Keratinocyte (primary cell): ENCODE data around the gene ANKRD40. TPM values are rescaled to one million over a fixed set of nuclear protein-coding genes. Genes with fewer than 3 reads are reported as not detected.

ENCODE experiments used
- DNase-seq: peaks from one replicate; pipeline ENCODE4 v3.0.0-alpha.2; 2011; ENCODE audit warnings: low read depth, missing footprints, low spot score
- FAIRE-seq: peaks from 2 replicates; lab custom pipeline; 2011; peaks lifted over from hg19 to GRCh38; lab: Jason Lieb, UNC
- H2AFZ ChIP-seq: 2 replicates; pipeline ENCODE4 v1.6.0; 2012; ENCODE audit warnings: low read length, control low read depth, inconsistent platforms; ENCODE audit not compliant: control insufficient read depth
- H3K27ac ChIP-seq: 2 replicates; pipeline ENCODE4 v1.5.1; 2011; ENCODE audit warnings: low read length; ENCODE audit not compliant: control insufficient read depth, insufficient read depth
- H3K27me3 ChIP-seq: 3 replicates; pipeline ENCODE4 v1.6.0; 2011; ENCODE audit warnings: low read length; ENCODE audit not compliant: control insufficient read depth, insufficient read depth; ENCODE audit errors: extremely low read depth
- H3K36me3 ChIP-seq, 2 experiments: 2 replicates in 1 of 2; 3 replicates in 1 of 2; pipeline ENCODE4 v1.5.1; 2011; ENCODE audit warnings: low read length in 2 of 2, mild to moderate bottlenecking in 1 of 2; ENCODE audit not compliant: control insufficient read depth in 2 of 2, insufficient read depth in 2 of 2; ENCODE audit errors: extremely low read depth in 1 of 2
- H3K4me1 ChIP-seq: 3 replicates; pipeline ENCODE4 v1.5.1; 2011; ENCODE audit warnings: low read length; ENCODE audit not compliant: control insufficient read depth, insufficient read depth; ENCODE audit errors: extremely low read depth
- H3K4me2 ChIP-seq: 3 replicates; pipeline ENCODE4 v1.6.0; 2011; ENCODE audit warnings: low read depth, low read length; ENCODE audit not compliant: control insufficient read depth, insufficient read depth; ENCODE audit errors: extremely low read depth
- H3K4me3 ChIP-seq, 3 experiments: fragments of 200-600 bp in 1 of 3; sonication (generic) in 1 of 3; 2 replicates in 2 of 3; 3 replicates in 1 of 3; pipeline ENCODE4 v1.5.1; 2011 to 2016; ENCODE audit warnings: low read length in 3 of 3, mild to moderate bottlenecking in 3 of 3, control low read depth in 2 of 3, inconsistent platforms in 1 of 3, low read depth in 1 of 3, mixed read lengths in 1 of 3, mixed run types in 1 of 3, moderate library complexity in 1 of 3; ENCODE audit not compliant: control insufficient read depth in 2 of 3, insufficient read depth in 2 of 3; ENCODE audit errors: extremely low read depth in 1 of 3
- H3K79me2 ChIP-seq: 2 replicates; pipeline ENCODE4 v1.6.0; 2012; ENCODE audit warnings: low read length; ENCODE audit not compliant: control insufficient read depth, insufficient read depth
- H3K9ac ChIP-seq: 3 replicates; pipeline ENCODE4 v1.6.0; 2011; ENCODE audit warnings: low read length; ENCODE audit not compliant: control insufficient read depth, insufficient read depth; ENCODE audit errors: extremely low read depth
- H3K9me1 ChIP-seq: 3 replicates; pipeline ENCODE4 v1.6.0; 2011; ENCODE audit warnings: low read length; ENCODE audit not compliant: control insufficient read depth, insufficient read depth; ENCODE audit errors: extremely low read depth
- H3K9me3 ChIP-seq: 2 replicates; pipeline ENCODE4 v1.5.1; 2012; ENCODE audit warnings: low read depth, low read length; ENCODE audit not compliant: control insufficient read depth
- H4K20me1 ChIP-seq: 3 replicates; pipeline ENCODE4 v1.6.0; 2011; ENCODE audit warnings: low read length; ENCODE audit not compliant: control insufficient read depth, insufficient read depth; ENCODE audit errors: extremely low read depth
- EZH2 ChIP-seq: IDR thresholded peaks from one replicate; pipeline ENCODE4 v1.6.1; 2012; ENCODE audit warnings: inconsistent platforms, mild to moderate bottlenecking, low read length, moderate library complexity
- dilution Hi-C: fragments of 300-500 bp; cut with MboI; formaldehyde crosslinking; loops from one replicate; pipeline ENCODE4 v1.7.0; 2020; ENCODE audit warnings: low sequenced_read_pairs; ENCODE audit not compliant: extremely low pct_ligation_motif_present
- polyA minus RNA-seq, 3 experiments: library from RNA; depleted of rRNA, polyadenylated mRNA; stranded (reverse); fragments of >200 nt; gene quantifications; 1 replicate in 1 of 3; 2 replicates in 1 of 3; 3 replicates in 1 of 3; pipeline ENCODE4 v1.2.3, GENCODE V29; 2011
- polyA plus RNA-seq, 5 experiments: library from polyadenylated mRNA; depleted of rRNA in 3 of 5; stranded (reverse) in 3 of 5; stranded (forward) in 1 of 5; unstranded in 1 of 5; fragments of >200 nt; gene quantifications; 1 replicate in 1 of 5; 2 replicates in 3 of 5; 3 replicates in 1 of 5; pipeline versions ENCODE4 v1.2.1 to v1.2.3, GENCODE V29; 2011 to 2012; ENCODE audit warnings: missing spikeins in 2 of 5, low read depth in 1 of 5, low replicate concordance in 1 of 5
- TF ChIP-seq, protein P1 (sequence below), 3 experiments: IDR thresholded peaks in 1 of 3; conservative IDR thresholded peaks in 1 of 3; optimal IDR thresholded peaks in 1 of 3; 2 replicates in 2 of 3; 3 replicates in 1 of 3; pipeline versions ENCODE3 to v1.5.1; 2011; ENCODE audit warnings: low read length in 3 of 3, mild to moderate bottlenecking in 3 of 3, moderate library complexity in 2 of 3, control low read depth in 1 of 3, inconsistent platforms in 1 of 3; ENCODE audit not compliant: insufficient read depth in 2 of 3; ENCODE audit errors: extremely low read depth in 1 of 3

The ANKRD40 gene, protein sequence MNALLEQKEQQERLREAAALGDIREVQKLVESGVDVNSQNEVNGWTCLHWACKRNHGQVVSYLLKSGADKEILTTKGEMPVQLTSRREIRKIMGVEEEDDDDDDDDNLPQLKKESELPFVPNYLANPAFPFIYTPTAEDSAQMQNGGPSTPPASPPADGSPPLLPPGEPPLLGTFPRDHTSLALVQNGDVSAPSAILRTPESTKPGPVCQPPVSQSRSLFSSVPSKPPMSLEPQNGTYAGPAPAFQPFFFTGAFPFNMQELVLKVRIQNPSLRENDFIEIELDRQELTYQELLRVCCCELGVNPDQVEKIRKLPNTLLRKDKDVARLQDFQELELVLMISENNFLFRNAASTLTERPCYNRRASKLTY
- polyA plus RNA-seq, result 19.3 to 39.8 TPM (median 32.7 TPM) in 3 replicates
- polyA plus RNA-seq (2011; ENCODE audit: low read depth), result 5.4 TPM
- 22.2 and 33.6 TPM in 2 replicates for polyA plus RNA-seq (2011; cell fraction: cytosol; rRNA removed)
- 31.0 and 36.9 TPM in 2 replicates for polyA plus RNA-seq (2011; cell fraction: nucleus; rRNA removed)
- 13.4 and 22.8 TPM in 2 replicates for polyA plus RNA-seq (2012; ENCODE audit: low replicate concordance)
- 16.5 to 30.1 TPM (median 20.5 TPM) in 3 replicates for polyA minus RNA-seq
- 21.7 TPM for polyA minus RNA-seq (2011; cell fraction: cytosol; rRNA and poly(A)+ RNA removed)
- polyA minus RNA-seq (2011; cell fraction: nucleus; rRNA and poly(A)+ RNA removed), result 11.2 and 20.5 TPM in 2 replicates

DNA sequence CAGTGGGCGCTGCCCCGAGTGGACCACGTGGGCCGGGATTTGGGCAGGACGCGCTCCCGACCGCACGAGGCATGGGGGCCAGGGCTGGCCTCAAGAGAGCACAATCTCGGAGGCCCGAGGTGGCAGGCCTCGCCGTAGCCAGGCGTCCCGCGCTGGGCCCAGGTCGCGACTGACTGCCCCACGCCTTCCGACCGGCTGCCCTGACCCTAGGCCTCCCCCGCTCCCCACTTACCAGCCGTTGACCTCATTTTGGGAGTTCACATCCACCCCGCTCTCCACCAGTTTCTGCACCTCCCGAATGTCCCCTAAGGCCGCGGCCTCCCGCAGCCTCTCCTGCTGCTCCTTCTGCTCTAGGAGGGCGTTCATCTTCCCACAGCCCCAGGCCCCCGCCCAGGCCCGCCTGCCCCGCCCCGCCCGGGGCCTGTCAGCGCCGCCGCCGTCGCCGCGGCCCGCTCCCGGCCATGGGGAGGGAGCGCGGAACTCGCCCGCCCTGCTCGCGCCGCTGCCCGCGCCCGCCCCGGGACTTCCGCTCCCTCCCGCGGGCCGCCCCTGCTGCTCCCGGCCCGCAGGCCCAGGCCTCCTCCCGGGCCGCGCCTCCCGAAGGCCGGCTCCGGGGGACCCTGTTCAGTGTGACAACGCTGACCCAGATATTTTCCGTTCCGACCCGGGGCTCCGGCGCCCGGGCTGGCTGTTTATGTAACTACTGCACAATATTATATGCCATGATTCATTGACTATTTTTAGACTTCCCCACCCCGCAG is at the start of gene ANKRD40:
TSS of gene ANKRD40 (minus strand) at position 626 of the 761 bp plus-strand sequence. CDS start at position 366, 260 bp downstream.
- peak within 1 kb of the TSS; percentile 87 for H2AFZ ChIP-seq
- no peaks in the 10 kb centered on the region for H3K9me3 ChIP-seq
- no peaks in the 10 kb centered on the region for H3K9me1 ChIP-seq
- TF ChIP-seq, protein P1, sequence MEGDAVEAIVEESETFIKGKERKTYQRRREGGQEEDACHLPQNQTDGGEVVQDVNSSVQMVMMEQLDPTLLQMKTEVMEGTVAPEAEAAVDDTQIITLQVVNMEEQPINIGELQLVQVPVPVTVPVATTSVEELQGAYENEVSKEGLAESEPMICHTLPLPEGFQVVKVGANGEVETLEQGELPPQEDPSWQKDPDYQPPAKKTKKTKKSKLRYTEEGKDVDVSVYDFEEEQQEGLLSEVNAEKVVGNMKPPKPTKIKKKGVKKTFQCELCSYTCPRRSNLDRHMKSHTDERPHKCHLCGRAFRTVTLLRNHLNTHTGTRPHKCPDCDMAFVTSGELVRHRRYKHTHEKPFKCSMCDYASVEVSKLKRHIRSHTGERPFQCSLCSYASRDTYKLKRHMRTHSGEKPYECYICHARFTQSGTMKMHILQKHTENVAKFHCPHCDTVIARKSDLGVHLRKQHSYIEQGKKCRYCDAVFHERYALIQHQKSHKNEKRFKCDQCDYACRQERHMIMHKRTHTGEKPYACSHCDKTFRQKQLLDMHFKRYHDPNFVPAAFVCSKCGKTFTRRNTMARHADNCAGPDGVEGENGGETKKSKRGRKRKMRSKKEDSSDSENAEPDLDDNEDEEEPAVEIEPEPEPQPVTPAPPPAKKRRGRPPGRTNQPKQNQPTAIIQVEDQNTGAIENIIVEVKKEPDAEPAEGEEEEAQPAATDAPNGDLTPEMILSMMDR (optimal IDR thresholded peaks at IDR 0.05 in 1 of 3, IDR thresholded peaks at IDR 0.05 in 1 of 3, conservative IDR thresholded peaks at IDR 0.05 in 1 of 3; ENCODE audit: extremely low read depth in 1 of 3, insufficient read depth in 2 of 3, low read length in 3 of 3), result no peak
- TF ChIP-seq EZH2, result no peak
- peaks cover 47% of the 10 kb centered on the region for H3K79me2 ChIP-seq
- FAIRE-seq (no peak), DNase-seq (no peak)
- dilution Hi-C loops, result no loop called here
- H3K4me3 ChIP-seq, result peak within 1 kb of the TSS; percentile 64 to 88 (median 79)
- H4K20me1 ChIP-seq, result no peaks in the 10 kb centered on the region
- peak within 1 kb of the TSS; percentile 96 for H3K27ac ChIP-seq
- H3K4me1 ChIP-seq, result peaks cover 12% of the 10 kb centered on the region
- H3K4me2 ChIP-seq, result peak within 1 kb of the TSS; percentile 92
- H3K9ac ChIP-seq, result peak within 1 kb of the TSS; percentile 95
- H3K27me3 ChIP-seq, result no peaks in the 10 kb centered on the region
- peaks cover 5 to 12% of the 10 kb centered on the region in 2 experiments for H3K36me3 ChIP-seq

DNA sequence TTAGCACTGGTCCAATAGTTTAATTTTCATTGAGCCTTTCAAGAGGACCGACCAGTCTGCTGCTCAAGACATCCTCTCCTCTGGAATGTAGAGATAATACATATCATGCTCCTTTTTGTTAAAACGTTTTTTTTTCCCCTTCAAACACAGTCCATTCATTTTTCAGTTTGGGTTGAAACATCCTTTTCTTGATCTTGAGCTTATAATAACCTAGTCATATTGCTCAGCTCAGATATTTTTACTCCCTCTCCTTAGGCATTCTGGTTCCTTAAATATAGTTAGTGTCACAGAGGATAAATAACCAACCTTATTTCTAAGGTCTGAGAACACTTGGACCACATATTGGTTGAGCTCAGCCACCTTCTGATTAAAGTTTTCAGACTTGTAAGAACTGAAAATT is 46.8 kb upstream of the ANKRD40 start:
- Histone ChIP-seq H3K9ac (no peak overlapping the region), H4K20me1 (no peaks in the 10 kb centered on the region), H3K27me3 (no peaks in the 10 kb centered on the region), H3K4me3 (no peak overlapping the region), H2AFZ (no peak overlapping the region), H3K27ac (no peak overlapping the region), H3K4me2 (no peak overlapping the region), H3K79me2 (no peaks in the 10 kb centered on the region), H3K9me3 (no peaks in the 10 kb centered on the region), H3K9me1 (no peaks in the 10 kb centered on the region), H3K4me1 (no peaks in the 10 kb centered on the region), H3K36me3 (peaks cover 9 to 18% of the 10 kb centered on the region in 2 experiments)
- TF ChIP-seq EZH2, result no peak
- TF ChIP-seq, protein P1 (optimal IDR thresholded peaks at IDR 0.05 in 1 of 3, IDR thresholded peaks at IDR 0.05 in 1 of 3, conservative IDR thresholded peaks at IDR 0.05 in 1 of 3; ENCODE audit: extremely low read depth in 1 of 3, insufficient read depth in 2 of 3, low read length in 3 of 3), result no peak
- dilution Hi-C loops, result no loop called here
- DNase-seq, result no peak
- no peak for FAIRE-seq
